Tibial artery (tissue), 4 donors: ENCODE measurements around the gene TSPAN15.

ENCODE experiments used
- DNase-seq, 2 donors: peaks; one replicate each; pipeline ENCODE4 v3.0.0-alpha.2; 2019
- H3K27ac ChIP-seq, 2 donors: fragments of 200-600 bp; sonication (generic) in 1 of 2; 1 replicate in 1 of 2; 2 replicates in 1 of 2; pipeline ENCODE4 v1.5.1; 2018 to 2019; ENCODE audit warnings: mild to moderate bottlenecking in 1 of 2
- H3K27me3 ChIP-seq, 2 donors: fragments of 200-600 bp; sonication (generic) in 1 of 2; one replicate each; pipeline versions ENCODE4 v1.5.1 to v1.6.0; 2016 to 2019
- H3K36me3 ChIP-seq, 3 donors: fragments of 200-600 bp; sonication (generic) in 2 of 3; one replicate each; pipeline ENCODE4 v1.5.1; 2016 to 2019; ENCODE audit warnings: mild to moderate bottlenecking in 2 of 3
- H3K4me1 ChIP-seq, 4 donors: fragments of 200-600 bp; sonication (generic) in 2 of 4; 1 replicate in 3 of 4; 2 replicates in 1 of 4; pipeline ENCODE4 v1.5.1; 2016 to 2019
- H3K4me3 ChIP-seq, 2 donors: fragments of 200-600 bp; sonication (generic) in 1 of 2; 1 replicate in 1 of 2; 2 replicates in 1 of 2; pipeline ENCODE4 v1.5.1; 2018 to 2019; ENCODE audit warnings: mild to moderate bottlenecking in 2 of 2
- H3K9me3 ChIP-seq, 3 donors: fragments of 200-600 bp; sonication (generic) in 1 of 3; one replicate each; pipeline ENCODE4 v1.5.1; 2016 to 2019
- intact Hi-C: fragments of 100-400 bp; cut with DNase I; formaldehyde crosslinking; loops from one replicate; pipeline ENCODE4 v1.15.0; 2023; ENCODE audit warnings: low total_unique reads
- TF ChIP-seq, protein P1 (sequence below), 2 experiments: fragments of 200-600 bp in 1 of 2; fragments of 450-650 bp in 1 of 2; IDR thresholded peaks; one replicate each; pipeline ENCODE4 v1.5.1; 2017 to 2019; ENCODE audit warnings: antibody characterized with exemption in 2 of 2, mild to moderate bottlenecking in 1 of 2, moderate library complexity in 1 of 2

TSPAN15 gene

DNA sequence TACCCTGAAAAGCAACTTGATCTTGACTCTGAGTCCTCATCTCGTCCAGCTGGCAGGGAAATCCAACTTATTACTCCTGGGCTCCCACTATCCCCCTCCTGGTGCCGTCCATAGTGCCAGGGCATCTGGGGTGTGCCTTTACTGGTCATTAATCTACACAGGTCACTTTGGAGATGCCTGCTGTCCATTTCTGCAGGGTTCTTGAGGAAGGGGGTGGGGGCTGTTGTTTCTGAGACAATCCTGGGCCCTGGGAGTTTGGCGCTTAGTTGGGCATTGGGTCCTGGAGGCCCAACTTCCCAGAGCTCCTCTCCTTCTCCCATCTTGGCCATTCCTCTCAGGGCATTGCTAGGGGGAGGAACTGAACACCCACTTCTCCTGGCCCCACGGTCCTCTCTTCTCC lies 28.6 kb upstream of the TSPAN15 start:
- Histone ChIP-seq H3K27me3 (no peaks in the 10 kb centered on the region), H3K9me3 (no peaks in the 10 kb centered on the region), H3K27ac (no peak overlapping the region), H3K4me1 (no peaks in the 10 kb centered on the region), H3K36me3 (no peaks in the 10 kb centered on the region), H3K4me3 (no peak overlapping the region)
- intact Hi-C loops, result no loop called here
- TF ChIP-seq, protein P1, sequence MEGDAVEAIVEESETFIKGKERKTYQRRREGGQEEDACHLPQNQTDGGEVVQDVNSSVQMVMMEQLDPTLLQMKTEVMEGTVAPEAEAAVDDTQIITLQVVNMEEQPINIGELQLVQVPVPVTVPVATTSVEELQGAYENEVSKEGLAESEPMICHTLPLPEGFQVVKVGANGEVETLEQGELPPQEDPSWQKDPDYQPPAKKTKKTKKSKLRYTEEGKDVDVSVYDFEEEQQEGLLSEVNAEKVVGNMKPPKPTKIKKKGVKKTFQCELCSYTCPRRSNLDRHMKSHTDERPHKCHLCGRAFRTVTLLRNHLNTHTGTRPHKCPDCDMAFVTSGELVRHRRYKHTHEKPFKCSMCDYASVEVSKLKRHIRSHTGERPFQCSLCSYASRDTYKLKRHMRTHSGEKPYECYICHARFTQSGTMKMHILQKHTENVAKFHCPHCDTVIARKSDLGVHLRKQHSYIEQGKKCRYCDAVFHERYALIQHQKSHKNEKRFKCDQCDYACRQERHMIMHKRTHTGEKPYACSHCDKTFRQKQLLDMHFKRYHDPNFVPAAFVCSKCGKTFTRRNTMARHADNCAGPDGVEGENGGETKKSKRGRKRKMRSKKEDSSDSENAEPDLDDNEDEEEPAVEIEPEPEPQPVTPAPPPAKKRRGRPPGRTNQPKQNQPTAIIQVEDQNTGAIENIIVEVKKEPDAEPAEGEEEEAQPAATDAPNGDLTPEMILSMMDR (IDR thresholded peaks at IDR 0.05), result no peak
- DNase-seq, result no peak

DNA sequence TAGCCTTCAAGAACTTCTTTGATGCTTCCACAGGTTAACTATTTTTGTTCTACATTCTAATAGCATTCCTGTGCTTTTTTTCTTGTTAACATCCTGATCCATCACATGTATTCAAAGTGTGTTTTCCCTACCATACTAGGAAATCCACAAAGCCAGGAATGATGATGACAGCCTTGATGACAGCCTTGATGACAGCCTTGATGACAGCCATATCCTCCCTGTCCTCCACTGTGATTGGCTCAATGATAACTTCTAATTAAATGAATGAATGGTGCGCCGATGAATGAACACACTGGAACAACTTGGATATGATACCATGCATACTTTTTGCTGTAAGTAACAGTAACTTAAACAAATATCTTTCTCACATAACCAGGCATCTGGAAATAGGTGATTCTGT lies 26.2 kb upstream of the TSPAN15 start:
- TF ChIP-seq, protein P1 (IDR thresholded peaks at IDR 0.05), result no peak
- intact Hi-C loops, result no loop called here
- Histone ChIP-seq H3K4me1 (no peaks in the 10 kb centered on the region), H3K36me3 (no peaks in the 10 kb centered on the region), H3K9me3 (no peaks in the 10 kb centered on the region), H3K27me3 (no peaks in the 10 kb centered on the region), H3K27ac (no peak overlapping the region), H3K4me3 (no peak overlapping the region)
- DNase-seq, result no peak

DNA sequence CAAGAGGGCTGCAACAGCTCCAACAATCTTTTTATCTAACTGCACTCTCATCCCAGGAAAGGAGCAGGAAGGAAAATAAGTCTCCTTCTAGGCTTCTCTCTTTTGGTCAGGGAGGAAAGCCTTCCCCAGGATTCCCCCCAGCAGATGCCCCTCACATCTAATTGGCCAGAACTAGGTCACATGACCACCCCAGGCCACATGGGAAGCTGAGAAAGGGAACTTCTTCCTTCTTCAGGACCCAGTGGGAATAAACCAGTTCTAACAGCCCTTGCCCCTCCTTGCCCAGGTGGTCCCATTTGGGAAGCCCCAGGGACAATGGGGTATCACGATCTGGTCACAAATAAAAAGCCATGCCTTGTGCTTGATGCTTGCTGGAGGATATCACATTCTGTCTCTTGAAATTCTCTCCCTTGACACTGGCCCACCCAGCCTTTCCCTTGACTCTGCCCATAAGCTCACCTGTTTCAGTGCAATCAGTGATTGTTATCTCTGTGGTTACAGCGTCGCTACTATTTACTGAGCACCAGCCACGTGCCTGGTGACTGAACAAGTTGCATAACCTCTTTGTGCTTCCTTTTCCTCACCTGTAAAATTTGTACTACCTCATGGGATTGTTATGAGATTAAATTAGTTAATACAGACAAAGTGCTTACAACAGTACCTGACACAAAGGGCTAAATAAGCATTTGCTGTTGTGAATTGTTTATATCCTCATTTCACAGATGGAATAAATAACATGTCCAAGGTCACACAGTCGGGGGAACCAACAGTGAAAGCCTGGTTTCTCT lies 25.6 kb upstream of the TSPAN15 start:
- Histone ChIP-seq H3K36me3 (no peaks in the 10 kb centered on the region), H3K4me3 (no peak overlapping the region), H3K27ac (no peak overlapping the region), H3K9me3 (no peaks in the 10 kb centered on the region), H3K27me3 (no peaks in the 10 kb centered on the region), H3K4me1 (no peaks in the 10 kb centered on the region)
- intact Hi-C loops, result no loop called here
- DNase-seq, result no peak
- TF ChIP-seq, protein P1 (IDR thresholded peaks at IDR 0.05), result no peak

DNA sequence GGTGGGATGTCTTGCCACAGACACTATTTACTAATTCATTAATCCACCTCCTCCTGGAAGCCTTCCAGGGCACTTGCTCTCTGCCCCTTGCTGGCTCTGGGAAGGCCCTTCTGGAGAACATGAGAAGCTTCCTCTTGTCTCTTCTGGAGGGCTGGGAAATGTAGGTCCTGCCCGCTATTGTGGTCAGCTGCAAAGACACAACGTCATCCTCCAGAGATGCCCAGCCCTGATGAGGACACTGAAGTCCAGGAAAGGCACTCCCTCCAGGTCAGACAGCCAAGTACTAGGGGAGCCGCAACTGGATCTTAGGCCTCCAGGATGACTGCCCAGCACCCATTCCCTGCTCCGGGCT lies 24.9 kb upstream of the TSPAN15 start:
- H3K4me1 ChIP-seq, result no peaks in the 10 kb centered on the region
- H3K9me3 ChIP-seq, result no peaks in the 10 kb centered on the region
- H3K4me3 ChIP-seq, result no peak overlapping the region
- no peak overlapping the region for H3K27ac ChIP-seq
- intact Hi-C loops, result no loop called here
- no peaks in the 10 kb centered on the region for H3K27me3 ChIP-seq
- DNase-seq, result no peak
- H3K36me3 ChIP-seq, result no peaks in the 10 kb centered on the region
- TF ChIP-seq, protein P1 (IDR thresholded peaks at IDR 0.05), result no peak

DNA sequence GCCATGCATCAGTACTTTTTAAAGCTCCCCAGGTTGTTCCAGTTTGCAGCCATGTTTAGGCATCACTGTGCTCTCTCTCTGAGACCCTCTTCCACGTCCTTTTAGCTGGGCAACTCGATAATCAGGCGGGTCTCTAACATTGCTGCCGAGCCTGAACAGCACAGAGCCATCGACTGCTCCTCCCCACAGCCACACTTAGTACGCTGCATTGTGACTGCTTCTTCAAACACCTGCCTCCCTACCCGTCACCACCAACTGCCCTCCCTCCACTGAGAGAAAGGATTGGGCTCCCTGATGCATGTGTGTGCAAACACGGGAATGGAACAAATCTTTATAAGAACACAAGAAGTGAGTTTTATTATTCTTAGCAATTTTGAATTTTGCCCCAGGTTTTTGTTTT lies 23.1 kb upstream of the TSPAN15 start:
- TF ChIP-seq, protein P1 (IDR thresholded peaks at IDR 0.05), result no peak
- Histone ChIP-seq H3K9me3 (no peaks in the 10 kb centered on the region), H3K4me1 (no peaks in the 10 kb centered on the region), H3K27me3 (no peaks in the 10 kb centered on the region), H3K36me3 (no peaks in the 10 kb centered on the region), H3K4me3 (no peak overlapping the region), H3K27ac (no peak overlapping the region)
- DNase-seq, result no peak
- intact Hi-C loops, result loop anchor here (2.0 kb wide), 1 partner anchor 81 kb away; no protein-coding TSS in a partner anchor
